Activated naive CD4-positive, alpha-beta T cell treated with anti-CD3 and anti-CD28 coated beads for 36 hours (primary cell): Measurements from ENCODE around the gene XPNPEP2. TPM values are rescaled to one million over a fixed set of nuclear protein-coding genes. Genes with fewer than 3 reads are reported as not detected.

ENCODE experiments used
- total RNA-seq, 2 experiments: library from RNA; stranded (reverse); gene quantifications; one replicate each; pipeline ENCODE4 v1.2.3, GENCODE V29; 2021

XPNPEP2 gene
- total RNA-seq, 2 experiments from 2014 or later: 0.21 to 0.27 TPM

Other genes with a start within 250 kb of the XPNPEP2 start
- under 1 TPM; 0.36 to 0.44 TPM for gene SMARCA1, start 215.5 kb upstream of the XPNPEP2 start, total RNA-seq
- 1 to 10 TPM; 3.6 to 3.9 TPM for gene OCRL, start 198.7 kb upstream of the XPNPEP2 start, total RNA-seq
- under 1 TPM; 0.15 to 0.36 TPM for gene APLN, start 84.0 kb upstream of the XPNPEP2 start, total RNA-seq
- gene SASH3, start 41.0 kb downstream of the XPNPEP2 start, total RNA-seq: 10 to 100 TPM; 90.3 to 98.7 TPM
- 1 to 10 TPM; 7.1 TPM for gene ZDHHC9, start 104.9 kb downstream of the XPNPEP2 start, total RNA-seq
- 10 to 100 TPM; 21.5 to 22.6 TPM for gene UTP14A, start 167.2 kb downstream of the XPNPEP2 start, total RNA-seq
- gene BCORL1, start 243.7 kb downstream of the XPNPEP2 start, total RNA-seq: 1 to 10 TPM; 3.6 to 4.1 TPM